ENCODE measurements around the gene ITFG1. TPM values are rescaled to one million over a fixed set of nuclear protein-coding genes. Genes with fewer than 3 reads are reported as not detected.

The ITFG1 gene
- total RNA-seq, 4 donors from 2014 or later: 12.9 to 100 (median 60.8) TPM

DNA sequence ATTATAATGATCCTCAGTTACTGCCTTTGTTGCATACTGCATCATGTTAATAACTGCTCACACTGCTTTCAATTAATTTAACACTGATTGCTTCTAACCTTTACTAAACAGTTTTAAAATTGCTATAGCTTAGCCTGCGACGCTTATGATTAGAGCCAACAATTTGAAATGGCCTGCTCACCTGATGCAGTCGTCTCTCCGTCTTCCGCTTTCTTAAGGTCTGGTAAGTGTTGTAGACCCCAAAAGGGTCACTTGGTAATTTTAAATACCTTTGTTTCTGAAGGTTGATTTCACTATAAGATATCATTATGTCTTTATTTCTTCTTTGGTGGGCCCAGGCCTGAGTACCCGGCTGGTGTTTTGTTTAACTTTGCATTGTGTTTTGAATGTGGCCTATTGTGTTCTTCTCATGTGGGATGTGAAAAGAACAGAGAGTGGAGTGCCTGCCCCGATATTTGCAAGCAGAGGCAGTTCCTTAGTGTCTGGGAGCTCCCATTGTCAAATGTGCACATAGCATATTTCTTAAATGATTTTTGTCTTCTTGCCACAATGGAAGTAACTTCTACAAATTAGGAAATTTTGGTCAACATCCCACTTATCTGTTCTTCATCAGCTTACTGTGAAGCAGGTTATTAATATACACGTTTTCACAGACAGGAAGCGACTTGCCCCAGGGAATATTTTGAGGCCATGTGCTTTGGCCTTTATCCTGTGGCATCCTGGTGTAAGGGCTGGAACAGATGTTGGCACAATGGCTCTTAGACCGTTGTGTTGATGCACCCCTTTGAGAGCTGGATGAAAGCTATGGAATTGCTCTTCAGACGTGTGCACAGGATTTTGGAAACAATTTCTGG lies 3.1 kb upstream of the ITFG1 start:
- TF ChIP-seq EP300 (IDR thresholded peaks at IDR 0.05; ENCODE audit: low read depth) (no peak), POLR2AphosphoS5 (IDR thresholded peaks at IDR 0.05) (no peak), POLR2A (IDR thresholded peaks at IDR 0.05) (no peak)
- TF ChIP-seq, protein P1, sequence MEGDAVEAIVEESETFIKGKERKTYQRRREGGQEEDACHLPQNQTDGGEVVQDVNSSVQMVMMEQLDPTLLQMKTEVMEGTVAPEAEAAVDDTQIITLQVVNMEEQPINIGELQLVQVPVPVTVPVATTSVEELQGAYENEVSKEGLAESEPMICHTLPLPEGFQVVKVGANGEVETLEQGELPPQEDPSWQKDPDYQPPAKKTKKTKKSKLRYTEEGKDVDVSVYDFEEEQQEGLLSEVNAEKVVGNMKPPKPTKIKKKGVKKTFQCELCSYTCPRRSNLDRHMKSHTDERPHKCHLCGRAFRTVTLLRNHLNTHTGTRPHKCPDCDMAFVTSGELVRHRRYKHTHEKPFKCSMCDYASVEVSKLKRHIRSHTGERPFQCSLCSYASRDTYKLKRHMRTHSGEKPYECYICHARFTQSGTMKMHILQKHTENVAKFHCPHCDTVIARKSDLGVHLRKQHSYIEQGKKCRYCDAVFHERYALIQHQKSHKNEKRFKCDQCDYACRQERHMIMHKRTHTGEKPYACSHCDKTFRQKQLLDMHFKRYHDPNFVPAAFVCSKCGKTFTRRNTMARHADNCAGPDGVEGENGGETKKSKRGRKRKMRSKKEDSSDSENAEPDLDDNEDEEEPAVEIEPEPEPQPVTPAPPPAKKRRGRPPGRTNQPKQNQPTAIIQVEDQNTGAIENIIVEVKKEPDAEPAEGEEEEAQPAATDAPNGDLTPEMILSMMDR (IDR thresholded peaks at IDR 0.05): no peak
- WGBS, 2 donors (ENCODE audit: low coverage in 1 of 2): 81 to 83% methylated on average over 8 to 11 of the region's 11 CpGs
- peaks cover 7 to 65% (median 30%) of the 10 kb centered on the region in 4 donors for H3K4me1 ChIP-seq
- DNase-seq: no peak
- peak overlapping the region in 2 of 4 donors; percentile 23 to 45 for H3K27ac ChIP-seq
- H3K36me3 ChIP-seq: peaks cover 0 to 4% (median 0%) of the 10 kb centered on the region in 4 donors
- no peak overlapping the region for H3K4me3 ChIP-seq
- no peaks in the 10 kb centered on the region for H3K27me3 ChIP-seq
- in situ Hi-C loops (cut with MboI; ENCODE audit: low pct_ligation_motif_present in 1 of 4, low pct_unique_long_range_greater_than_20kb in 1 of 4, low sequenced_read_pairs in 3 of 4): no loop called here
- no peaks in the 10 kb centered on the region for H3K9me3 ChIP-seq
- intact Hi-C loops (cut with DNase I; ENCODE audit: low total_unique reads): no loop called here

DNA sequence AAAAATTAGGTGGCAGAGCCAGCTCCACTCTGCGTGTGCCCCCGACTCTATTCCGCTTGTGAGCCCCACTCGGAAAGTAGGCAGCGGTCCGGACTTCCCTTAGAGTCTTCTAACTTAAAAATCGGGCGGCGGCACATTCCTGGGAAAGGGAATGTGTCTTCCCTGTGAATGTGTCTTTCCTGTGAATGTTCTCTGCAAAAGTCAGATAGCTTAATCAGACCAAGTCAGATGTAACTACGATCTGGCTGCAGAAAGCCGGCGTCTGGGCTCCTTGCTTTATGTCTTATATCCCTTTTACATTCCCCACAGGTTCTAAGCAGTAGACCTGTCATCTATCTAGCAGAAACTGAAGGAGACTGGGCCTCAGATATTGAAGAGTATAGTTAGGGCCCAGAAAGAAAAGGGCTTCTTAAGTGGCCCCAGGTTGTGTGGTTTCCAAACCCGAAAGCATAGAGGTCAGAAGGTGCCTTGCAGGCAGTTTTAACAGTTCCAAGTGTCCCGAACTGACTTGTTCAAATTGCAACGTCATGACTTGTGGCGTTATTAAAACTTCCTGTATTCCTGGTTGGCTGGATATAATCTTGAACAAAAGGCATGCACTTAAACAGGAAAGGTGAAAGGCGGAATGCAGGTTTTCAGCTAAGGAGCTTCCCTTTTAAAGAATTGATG lies 869 bp upstream of the ITFG1 start:
- no peaks in the 10 kb centered on the region for H3K9me3 ChIP-seq
- in situ Hi-C loops (cut with MboI; ENCODE audit: low pct_ligation_motif_present in 1 of 4, low pct_unique_long_range_greater_than_20kb in 1 of 4, low sequenced_read_pairs in 3 of 4) (no loop called here), intact Hi-C loops (cut with DNase I; ENCODE audit: low total_unique reads) (no loop called here)
- peak overlapping the region; percentile 94 to 98 (median 96) for H3K27ac ChIP-seq
- peak; percentile 26 for DNase-seq
- TF ChIP-seq, protein P1 (IDR thresholded peaks at IDR 0.05): peak in 1 of 5 experiments; percentile 11
- no peak for TF ChIP-seq EP300 (IDR thresholded peaks at IDR 0.05; ENCODE audit: low read depth)
- no peak for TF ChIP-seq POLR2A (IDR thresholded peaks at IDR 0.05)
- peak; percentile 39 to 42 (median 41) for TF ChIP-seq POLR2AphosphoS5 (IDR thresholded peaks at IDR 0.05)
- WGBS, 2 donors (ENCODE audit: low coverage in 1 of 2): 1 to 3% methylated on average over 5 to 17 of the region's 17 CpGs
- H3K27me3 ChIP-seq: no peaks in the 10 kb centered on the region
- peak overlapping the region; percentile 64 to 94 (median 82) for H3K4me3 ChIP-seq
- H3K4me1 ChIP-seq: peaks cover 7 to 65% (median 30%) of the 10 kb centered on the region in 4 donors
- H3K36me3 ChIP-seq: peaks cover 0 to 5% (median 2%) of the 10 kb centered on the region in 4 donors

DNA sequence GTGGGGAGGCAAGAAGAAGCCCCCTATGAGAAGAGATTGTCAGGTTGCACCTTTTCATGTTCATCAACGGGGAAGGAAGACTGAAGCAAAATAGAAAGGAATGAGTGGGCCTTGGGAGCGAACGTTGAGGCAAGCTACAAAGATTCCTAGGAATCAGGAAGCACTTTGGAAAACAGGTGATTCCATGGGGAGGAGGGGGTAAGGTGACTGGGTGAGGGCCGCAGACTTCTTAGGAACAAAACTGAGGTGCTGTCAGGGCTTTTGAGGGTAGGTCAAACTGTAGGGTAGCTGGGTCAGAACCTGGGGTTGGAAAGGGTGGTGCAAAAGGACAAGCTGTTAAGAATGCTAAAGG lies 528 bp downstream of the ITFG1 start:
- DNase-seq: no peak
- H3K4me3 ChIP-seq: peak overlapping the region; percentile 64 to 94 (median 82)
- 2 to 7% methylated on average over 4 of the region's 4 CpGs for WGBS, 2 donors (ENCODE audit: low coverage in 1 of 2)

More for the DNA sequence above, 528 bp downstream of the ITFG1 start:
- in situ Hi-C loops (cut with MboI; ENCODE audit: low pct_ligation_motif_present in 1 of 4, low pct_unique_long_range_greater_than_20kb in 1 of 4, low sequenced_read_pairs in 3 of 4): no loop called here
- TF ChIP-seq EP300 (IDR thresholded peaks at IDR 0.05; ENCODE audit: low read depth): no peak
- no peak for TF ChIP-seq POLR2AphosphoS5 (IDR thresholded peaks at IDR 0.05)
- TF ChIP-seq, protein P1 (IDR thresholded peaks at IDR 0.05): no peak
- no peak for TF ChIP-seq POLR2A (IDR thresholded peaks at IDR 0.05)
- peaks cover 7 to 51% (median 27%) of the 10 kb centered on the region in 4 donors for H3K4me1 ChIP-seq
- H3K27me3 ChIP-seq: no peaks in the 10 kb centered on the region
- intact Hi-C loops (cut with DNase I; ENCODE audit: low total_unique reads): no loop called here
- H3K9me3 ChIP-seq: no peaks in the 10 kb centered on the region
- H3K27ac ChIP-seq: peak overlapping the region; percentile 94 to 98 (median 96)
- H3K36me3 ChIP-seq: peaks cover 0 to 6% (median 2%) of the 10 kb centered on the region in 4 donors

Measured in transverse colon (tissue), 4 donors.